Small intestine (tissue), 7 donors: Measurements from ENCODE around the gene GRAMD1B. TPM values are rescaled to one million over a fixed set of nuclear protein-coding genes. Genes with fewer than 3 reads are reported as not detected.

Experiments used
- DNase-seq, 2 donors: peaks; one replicate each; pipeline versions ENCODE4 v3.0.0 to v3.0.0-alpha.2; 2013
- FAIRE-seq: peaks from 2 replicates; lab custom pipeline; 2012; peaks lifted over from hg19 to GRCh38; lab: Jason Lieb, UNC
- H3K27ac ChIP-seq, 3 donors: one replicate each; pipeline ENCODE4 v1.5.1; 2013; ENCODE audit warnings: low read length in 2 of 3, mild to moderate bottlenecking in 2 of 3, control low read depth in 1 of 3, inconsistent platforms in 1 of 3, low read depth in 1 of 3, moderate library complexity in 1 of 3
- H3K27me3 ChIP-seq, 3 donors: one replicate each; pipeline ENCODE4 v1.6.1; 2013; ENCODE audit warnings: low read length in 3 of 3, inconsistent platforms in 1 of 3; ENCODE audit not compliant: control insufficient read depth in 3 of 3, insufficient read depth in 3 of 3
- H3K36me3 ChIP-seq, 3 donors: one replicate each; pipeline ENCODE4 v1.6.1; 2013; ENCODE audit warnings: low read length in 3 of 3, inconsistent platforms in 1 of 3, low read depth in 1 of 3, mild to moderate bottlenecking in 1 of 3, moderate library complexity in 1 of 3; ENCODE audit not compliant: control insufficient read depth in 3 of 3, insufficient read depth in 2 of 3
- H3K4me1 ChIP-seq, 3 donors: one replicate each; pipeline ENCODE4 v1.6.1; 2013; ENCODE audit warnings: low read length in 2 of 3, inconsistent platforms in 1 of 3, low read depth in 1 of 3, mild to moderate bottlenecking in 1 of 3, moderate library complexity in 1 of 3; ENCODE audit not compliant: control insufficient read depth in 3 of 3, insufficient read depth in 2 of 3
- H3K4me3 ChIP-seq, 3 donors: one replicate each; pipeline ENCODE4 v1.5.1; 2013; ENCODE audit warnings: low read length in 3 of 3, control low read depth in 1 of 3, inconsistent platforms in 1 of 3, low read depth in 1 of 3, mild to moderate bottlenecking in 1 of 3, moderate library complexity in 1 of 3
- H3K9me3 ChIP-seq, 2 donors: one replicate each; pipeline ENCODE4 v1.6.1; 2013; ENCODE audit warnings: low read depth in 1 of 2, low read length in 1 of 2; ENCODE audit not compliant: control insufficient read depth in 2 of 2, insufficient read depth in 1 of 2
- WGBS, 3 donors: extraction: QIAGEN DNeasy Blood & Tissue Kit; methylation state at CpG; one replicate each; pipeline ENCODE4 v1.1.7; 2013; 5-methylcytosine and 5-hydroxymethylcytosine counted together
- polyA plus RNA-seq, 4 donors: library from polyadenylated mRNA; stranded (reverse) in 3 of 4; unstranded in 1 of 4; fragments of 200-250 nt in 3 of 4; fragments of 120-200 nt in 1 of 4; gene quantifications; one replicate each; pipeline versions ENCODE4 v1.2.1 to v1.2.3, GENCODE V29; 2013
- donor health status: healthy with polysubstance abuse.
- donor health status: control.
- donor health status: control.
- donor health status: Bipolar disorder and iron deficiency.
- donor health status: healthy.

GRAMD1B gene
- polyA plus RNA-seq, 4 donors = 37.8 to 75.6 (median 57.7) TPM

GRCh38 chr11:123487157-123487744 is 57.2 kb downstream of the GRAMD1B start:
- Histone ChIP-seq H3K27me3 (no peaks in the 10 kb centered on the region), H3K4me1 (peaks cover 0 to 3% (median 0%) of the 10 kb centered on the region in 3 donors), H3K36me3 (peaks cover 0 to 39% (median 0%) of the 10 kb centered on the region in 3 donors), H3K27ac (no peak overlapping the region), H3K9me3 (no peaks in the 10 kb centered on the region), H3K4me3 (no peak overlapping the region)
- DNase-seq = no peak
- 86 to 89% (median 86%) methylated on average over 8 of the region's 8 CpGs for WGBS, 3 donors
- no peak for FAIRE-seq

- no peak overlapping the region for H3K27ac ChIP-seq
- H3K36me3 ChIP-seq = peaks cover 0 to 28% (median 0%) of the 10 kb centered on the region in 3 donors
- H3K4me1 ChIP-seq = no peaks in the 10 kb centered on the region
- H3K9me3 ChIP-seq = no peaks in the 10 kb centered on the region
- WGBS, 3 donors = 96 to 100% (median 100%) methylated on average over 2 of the region's 2 CpGs
- FAIRE-seq (no peak), DNase-seq (no peak)
- H3K27me3 ChIP-seq = no peaks in the 10 kb centered on the region
- H3K4me3 ChIP-seq = no peak overlapping the region
Observed at GRCh38 chr11:123490527-123490926, 60.5 kb downstream of the GRAMD1B start.

- DNase-seq (no peak), FAIRE-seq (no peak)
- no peaks in the 10 kb centered on the region for H3K27me3 ChIP-seq
- H3K4me1 ChIP-seq = no peaks in the 10 kb centered on the region
- no peak overlapping the region for H3K4me3 ChIP-seq
- 89 to 92% (median 90%) methylated on average over 3 of the region's 3 CpGs for WGBS, 3 donors
- peaks cover 0 to 26% (median 0%) of the 10 kb centered on the region in 3 donors for H3K36me3 ChIP-seq
- no peak overlapping the region for H3K27ac ChIP-seq
- no peaks in the 10 kb centered on the region for H3K9me3 ChIP-seq
Observed at GRCh38 chr11:123491241-123491640, 61.2 kb downstream of the GRAMD1B start.

GRCh38 chr11:123493349-123494063 is 63.4 kb downstream of the GRAMD1B start:
- DNase-seq = no peak
- no peaks in the 10 kb centered on the region for H3K9me3 ChIP-seq
- no peaks in the 10 kb centered on the region for H3K27me3 ChIP-seq
- H3K27ac ChIP-seq = no peak overlapping the region
- 77 to 83% (median 81%) methylated on average over 5 of the region's 5 CpGs for WGBS, 3 donors
- H3K4me1 ChIP-seq = no peaks in the 10 kb centered on the region
- H3K4me3 ChIP-seq = no peak overlapping the region
- no peak for FAIRE-seq
- peaks cover 0 to 24% (median 0%) of the 10 kb centered on the region in 3 donors for H3K36me3 ChIP-seq

- no peak overlapping the region for H3K27ac ChIP-seq
Observed at GRCh38 chr11:123494195-123495050, 64.4 kb downstream of the GRAMD1B start.

GRCh38 chr11:123504401-123504800 is 74.3 kb downstream of the GRAMD1B start:
- FAIRE-seq (no peak), DNase-seq (peak; percentile 58 to 85)

More at GRCh38 chr11:123494195-123495050, 64.4 kb downstream of the GRAMD1B start:
- whole genome bisulfite sequencing, 3 donors = 63 to 80% (median 70%) methylated on average over 6 of the region's 6 CpGs
- Histone ChIP-seq H3K27me3 (no peaks in the 10 kb centered on the region), H3K36me3 (peaks cover 0 to 20% (median 0%) of the 10 kb centered on the region in 3 donors), H3K4me1 (no peaks in the 10 kb centered on the region), H3K4me3 (no peak overlapping the region), H3K9me3 (no peaks in the 10 kb centered on the region)
- no peak for DNase-seq
- no peak for FAIRE-seq

GRCh38 chr11:123505546-123506299 is 75.7 kb downstream of the GRAMD1B start:
- FAIRE-seq = no peak
- H3K9me3 ChIP-seq = no peaks in the 10 kb centered on the region
- peaks cover 0 to 30% (median 0%) of the 10 kb centered on the region in 3 donors for H3K36me3 ChIP-seq
- peaks cover 0 to 8% (median 7%) of the 10 kb centered on the region in 3 donors for H3K4me1 ChIP-seq
- H3K27me3 ChIP-seq = no peaks in the 10 kb centered on the region
- H3K27ac ChIP-seq = no peak overlapping the region
- no peak overlapping the region for H3K4me3 ChIP-seq
- no peak for DNase-seq
- WGBS, 3 donors = 65 to 77% (median 71%) methylated on average over 6 of the region's 6 CpGs

More at GRCh38 chr11:123504401-123504800, 74.3 kb downstream of the GRAMD1B start:
- Histone ChIP-seq H3K9me3 (no peaks in the 10 kb centered on the region), H3K27me3 (no peaks in the 10 kb centered on the region), H3K27ac (peak overlapping the region in 1 of 3 donors; percentile 0), H3K4me1 (peaks cover 0 to 8% (median 7%) of the 10 kb centered on the region in 3 donors), H3K36me3 (peaks cover 0 to 19% (median 0%) of the 10 kb centered on the region in 3 donors), H3K4me3 (no peak overlapping the region)
- 57 to 71% (median 58%) methylated on average over 5 of the region's 5 CpGs for WGBS, 3 donors
